Measurements from ENCODE around the gene KRTAP5-7. TPM values are rescaled to one million over a fixed set of nuclear protein-coding genes. Genes with fewer than 3 reads are reported as not detected.
A peak's percentile ranks its signal among the peaks of the same experiment; 100 is the strongest.
"Not testable (repeated sequence)": the region's sequence is repeated elsewhere in the genome, so short reads cannot be mapped to it uniquely, and the experiment has no call there.

Gene KRTAP5-7
- total and polyA plus RNA-seq, 2 donors from 2014 or later = 0.22 TPM; not detected in 1

DNA sequence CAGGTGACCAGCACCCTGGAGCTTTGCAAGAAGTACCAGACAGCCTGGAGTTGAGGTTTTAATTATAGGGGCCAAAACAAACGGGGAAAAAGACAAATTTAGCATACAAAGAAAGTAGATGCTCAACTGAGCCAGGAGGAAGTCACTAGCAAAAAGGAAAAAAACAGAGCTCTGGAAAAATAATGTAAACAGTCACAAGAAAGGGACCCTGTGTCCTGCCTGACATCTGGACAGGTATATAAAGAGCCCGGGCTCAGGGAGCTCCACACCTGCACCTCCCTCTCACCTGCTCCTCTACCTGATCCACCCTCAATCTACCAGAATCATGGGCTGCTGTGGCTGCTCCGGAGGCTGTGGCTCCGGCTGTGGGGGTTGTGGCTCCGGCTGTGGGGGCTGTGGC lies 38.2 kb downstream of the KRTAP5-7 start, which contains the start of gene KRTAP5-10:
TSS of gene KRTAP5-10 (plus strand) at position 301 of the 400 bp plus-strand sequence. CDS start at position 326, 25 bp downstream.
- DNase-seq = no peak
- Histone ChIP-seq H3K27me3 (ENCODE audit: control insufficient read depth, insufficient read depth, low read length) (no peaks in the 10 kb centered on the region), H3K9me3 (ENCODE audit: control insufficient read depth in 2 of 3, insufficient read depth in 1 of 3, low read length in 3 of 3) (no peaks in the 10 kb centered on the region), H3K4me3 (ENCODE audit: low read length in 3 of 3) (no peak within 1 kb of the TSS), H3K36me3 (ENCODE audit: control insufficient read depth in 2 of 3, insufficient read depth in 3 of 3, low read length in 3 of 3) (no peaks in the 10 kb centered on the region), H3K27ac (ENCODE audit: low read depth in 2 of 2, low read length in 2 of 2) (no peak within 1 kb of the TSS), H3K4me1 (ENCODE audit: control insufficient read depth in 2 of 3, insufficient read depth in 2 of 3, low read depth in 1 of 3, low read length in 3 of 3) (no peaks in the 10 kb centered on the region), H3K9ac (ENCODE audit: low read length in 3 of 3) (no peak within 1 kb of the TSS)
- no peak for TF ChIP-seq CTCF (IDR thresholded peaks at IDR 0.05; ENCODE audit: borderline replicate concordance, extremely low read depth, insufficient read depth)
- no peak for FAIRE-seq
- intact Hi-C loops (cut with DNase I) = no loop called here

DNA sequence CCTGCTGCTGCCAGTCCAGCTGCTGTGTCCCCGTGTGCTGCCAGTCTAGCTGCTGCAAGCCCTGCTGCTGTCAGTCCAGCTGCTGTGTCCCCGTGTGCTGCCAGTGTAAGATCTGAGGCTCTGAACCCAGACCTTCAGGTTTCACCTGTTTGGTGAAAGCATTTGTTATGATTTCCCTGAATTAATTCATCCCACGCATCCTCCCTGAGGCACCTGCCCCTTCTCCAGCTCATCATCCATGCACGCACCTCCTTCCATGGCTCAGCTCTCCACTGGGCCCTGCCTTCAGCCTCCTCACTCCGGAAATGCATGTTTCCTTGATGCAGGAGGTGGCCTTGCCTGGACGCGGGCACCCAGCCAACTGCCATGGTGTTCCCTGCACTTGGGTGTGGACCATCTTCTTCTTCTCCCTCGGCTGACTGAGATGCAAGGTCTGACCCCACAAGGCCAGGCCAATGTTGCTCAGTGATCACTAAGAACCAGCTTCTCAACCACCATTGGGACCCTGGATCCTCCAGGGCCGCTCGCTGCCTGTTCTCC lies 39.1 kb downstream of the KRTAP5-7 start:
- intact Hi-C loops (cut with DNase I) = no loop called here
- no peaks in the 10 kb centered on the region for H3K36me3 ChIP-seq (ENCODE audit: control insufficient read depth in 2 of 3, insufficient read depth in 3 of 3, low read length in 3 of 3)
- TF ChIP-seq CTCF (IDR thresholded peaks at IDR 0.05; ENCODE audit: borderline replicate concordance, extremely low read depth, insufficient read depth) = no peak
- no peaks in the 10 kb centered on the region for H3K9me3 ChIP-seq (ENCODE audit: control insufficient read depth in 2 of 3, insufficient read depth in 1 of 3, low read length in 3 of 3)
- no peaks in the 10 kb centered on the region for H3K27me3 ChIP-seq (ENCODE audit: control insufficient read depth, insufficient read depth, low read length)
- no peak overlapping the region for H3K27ac ChIP-seq (ENCODE audit: low read depth in 2 of 2, low read length in 2 of 2)
- FAIRE-seq (no peak), DNase-seq (peak in 2 of 5 donors; percentile 29 to 79)
- no peak overlapping the region for H3K4me3 ChIP-seq (ENCODE audit: low read length in 3 of 3)
- H3K9ac ChIP-seq (ENCODE audit: low read length in 3 of 3) = no peak overlapping the region
- no peaks in the 10 kb centered on the region for H3K4me1 ChIP-seq (ENCODE audit: control insufficient read depth in 2 of 3, insufficient read depth in 2 of 3, low read depth in 1 of 3, low read length in 3 of 3)

GRCh38 chr11:71566626-71567599 lies 39.8 kb downstream of the KRTAP5-7 start:
- H3K4me3 ChIP-seq (ENCODE audit: low read length in 3 of 3); H3K27ac ChIP-seq (ENCODE audit: low read depth in 2 of 2, low read length in 2 of 2); H3K36me3 ChIP-seq (ENCODE audit: control insufficient read depth in 2 of 3, insufficient read depth in 3 of 3, low read length in 3 of 3); H3K27me3 ChIP-seq (ENCODE audit: control insufficient read depth, insufficient read depth, low read length); DNase-seq; H3K9me3 ChIP-seq (ENCODE audit: control insufficient read depth in 2 of 3, insufficient read depth in 1 of 3, low read length in 3 of 3); H3K4me1 ChIP-seq (ENCODE audit: control insufficient read depth in 2 of 3, insufficient read depth in 2 of 3, low read depth in 1 of 3, low read length in 3 of 3); FAIRE-seq; intact Hi-C loops (cut with DNase I); H3K9ac ChIP-seq (ENCODE audit: low read length in 3 of 3): not testable (repeated sequence)

- DNase-seq; H3K36me3 ChIP-seq (ENCODE audit: control insufficient read depth in 2 of 3, insufficient read depth in 3 of 3, low read length in 3 of 3); H3K27me3 ChIP-seq (ENCODE audit: control insufficient read depth, insufficient read depth, low read length); H3K4me1 ChIP-seq (ENCODE audit: control insufficient read depth in 2 of 3, insufficient read depth in 2 of 3, low read depth in 1 of 3, low read length in 3 of 3); H3K27ac ChIP-seq (ENCODE audit: low read depth in 2 of 2, low read length in 2 of 2); H3K9me3 ChIP-seq (ENCODE audit: control insufficient read depth in 2 of 3, insufficient read depth in 1 of 3, low read length in 3 of 3); FAIRE-seq; H3K4me3 ChIP-seq (ENCODE audit: low read length in 3 of 3); H3K9ac ChIP-seq (ENCODE audit: low read length in 3 of 3); intact Hi-C loops (cut with DNase I): not testable (repeated sequence)
Observed at GRCh38 chr11:71567633-71568032, 40.6 kb downstream of the KRTAP5-7 start.
